Measurements from ENCODE around the gene ZNF627. TPM values are rescaled to one million over a fixed set of nuclear protein-coding genes. Genes with fewer than 3 reads are reported as not detected.

Gene ZNF627
- polyA plus RNA-seq, 1 donor from 2014 or later = 91.6 TPM

DNA sequence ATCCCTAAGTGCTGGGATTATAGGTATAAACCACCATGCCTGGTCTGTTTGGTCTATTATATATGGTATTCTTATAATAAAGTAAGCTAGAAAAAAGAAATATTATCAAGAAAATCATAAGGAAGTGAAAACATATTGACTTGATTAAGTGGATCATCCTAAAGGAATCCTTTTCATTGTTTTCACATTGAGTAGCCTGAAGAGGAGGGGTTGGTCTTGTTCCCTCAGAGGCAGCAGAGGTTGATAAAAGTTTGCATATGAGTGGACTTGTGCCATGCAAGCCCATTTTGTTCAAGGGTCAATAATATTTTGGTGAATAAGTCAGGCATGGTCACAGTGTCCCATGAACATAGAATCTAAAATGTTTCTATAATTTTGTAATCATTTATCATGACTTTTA, 52.7 kb downstream of the ZNF627 start:
- no peak overlapping the region for H2AFZ ChIP-seq (ENCODE audit: low read depth, low read length)
- H3K27me3 ChIP-seq (ENCODE audit: insufficient read depth, low read depth, low read length) = no peaks in the 10 kb centered on the region
- no peak overlapping the region for H3K9ac ChIP-seq (ENCODE audit: low read length)
- H3K79me2 ChIP-seq (replicated peaks; ENCODE audit: insufficient read depth, low read length) = no peaks in the 10 kb centered on the region
- H3F3A ChIP-seq (ENCODE audit: insufficient read depth, low read length, poor library complexity, severe bottlenecking) = no peaks in the 10 kb centered on the region
- H4K20me1 ChIP-seq (ENCODE audit: insufficient read depth) = no peaks in the 10 kb centered on the region
- H3K36me3 ChIP-seq (ENCODE audit: insufficient read depth, low read length) = peaks cover 11% of the 10 kb centered on the region
- no peak overlapping the region for H3K4me2 ChIP-seq (ENCODE audit: low read length)
- H3K27ac ChIP-seq (ENCODE audit: low read length) = no peak overlapping the region
- TF ChIP-seq RAD21 (conservative IDR thresholded peaks at IDR 0.05) (no peak), SMC3 (conservative IDR thresholded peaks at IDR 0.05; ENCODE audit: poor library complexity) (no peak), POLR2AphosphoS5 (IDR thresholded peaks at IDR 0.05) (no peak), TAF1 (IDR thresholded peaks at IDR 0.05; ENCODE audit: low read depth) (no peak), MXI1 (conservative IDR thresholded peaks at IDR 0.05; ENCODE audit: poor library complexity, severe bottlenecking) (no peak)
- TF ChIP-seq, protein P1, sequence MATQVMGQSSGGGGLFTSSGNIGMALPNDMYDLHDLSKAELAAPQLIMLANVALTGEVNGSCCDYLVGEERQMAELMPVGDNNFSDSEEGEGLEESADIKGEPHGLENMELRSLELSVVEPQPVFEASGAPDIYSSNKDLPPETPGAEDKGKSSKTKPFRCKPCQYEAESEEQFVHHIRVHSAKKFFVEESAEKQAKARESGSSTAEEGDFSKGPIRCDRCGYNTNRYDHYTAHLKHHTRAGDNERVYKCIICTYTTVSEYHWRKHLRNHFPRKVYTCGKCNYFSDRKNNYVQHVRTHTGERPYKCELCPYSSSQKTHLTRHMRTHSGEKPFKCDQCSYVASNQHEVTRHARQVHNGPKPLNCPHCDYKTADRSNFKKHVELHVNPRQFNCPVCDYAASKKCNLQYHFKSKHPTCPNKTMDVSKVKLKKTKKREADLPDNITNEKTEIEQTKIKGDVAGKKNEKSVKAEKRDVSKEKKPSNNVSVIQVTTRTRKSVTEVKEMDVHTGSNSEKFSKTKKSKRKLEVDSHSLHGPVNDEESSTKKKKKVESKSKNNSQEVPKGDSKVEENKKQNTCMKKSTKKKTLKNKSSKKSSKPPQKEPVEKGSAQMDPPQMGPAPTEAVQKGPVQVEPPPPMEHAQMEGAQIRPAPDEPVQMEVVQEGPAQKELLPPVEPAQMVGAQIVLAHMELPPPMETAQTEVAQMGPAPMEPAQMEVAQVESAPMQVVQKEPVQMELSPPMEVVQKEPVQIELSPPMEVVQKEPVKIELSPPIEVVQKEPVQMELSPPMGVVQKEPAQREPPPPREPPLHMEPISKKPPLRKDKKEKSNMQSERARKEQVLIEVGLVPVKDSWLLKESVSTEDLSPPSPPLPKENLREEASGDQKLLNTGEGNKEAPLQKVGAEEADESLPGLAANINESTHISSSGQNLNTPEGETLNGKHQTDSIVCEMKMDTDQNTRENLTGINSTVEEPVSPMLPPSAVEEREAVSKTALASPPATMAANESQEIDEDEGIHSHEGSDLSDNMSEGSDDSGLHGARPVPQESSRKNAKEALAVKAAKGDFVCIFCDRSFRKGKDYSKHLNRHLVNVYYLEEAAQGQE (IDR thresholded peaks at IDR 0.05; ENCODE audit: borderline replicate concordance) = no peak
- H3K9me2 ChIP-seq (ENCODE audit: insufficient read depth, low read length) = no peaks in the 10 kb centered on the region
- H3K4me3 ChIP-seq (ENCODE audit: low read length) = no peak overlapping the region
- peaks cover 2% of the 10 kb centered on the region for H3K9me3 ChIP-seq (ENCODE audit: low read length)

DNA sequence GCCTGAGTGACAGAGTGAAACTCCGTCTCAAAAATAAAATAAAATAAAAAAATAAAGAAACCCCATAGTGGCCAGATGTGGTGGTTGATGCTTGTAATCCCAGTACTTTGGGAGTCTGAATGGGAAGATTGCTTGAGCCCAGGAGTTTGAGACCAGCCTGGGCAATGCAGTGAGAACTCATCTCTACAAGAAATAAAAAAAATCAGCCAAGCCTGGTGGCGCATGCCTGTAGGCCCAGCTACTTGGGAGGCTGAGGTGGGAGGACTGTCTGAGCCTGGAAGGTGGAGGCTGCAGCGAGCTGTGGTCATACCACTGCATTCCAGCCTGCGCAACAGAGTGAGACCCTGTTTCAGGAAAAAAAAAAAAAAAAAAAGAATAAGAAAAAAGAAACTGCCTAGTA, 53.8 kb downstream of the ZNF627 start:
- H3K4me3 ChIP-seq (ENCODE audit: low read length) = no peak overlapping the region
- peaks cover 11% of the 10 kb centered on the region for H3K36me3 ChIP-seq (ENCODE audit: insufficient read depth, low read length)
- no peak overlapping the region for H3K4me2 ChIP-seq (ENCODE audit: low read length)
- no peak overlapping the region for H3K9ac ChIP-seq (ENCODE audit: low read length)
- peaks cover 2% of the 10 kb centered on the region for H3K9me3 ChIP-seq (ENCODE audit: low read length)
- no peak overlapping the region for H2AFZ ChIP-seq (ENCODE audit: low read depth, low read length)
- no peak for TF ChIP-seq TAF1 (IDR thresholded peaks at IDR 0.05; ENCODE audit: low read depth)
- TF ChIP-seq EZH2 (IDR thresholded peaks at IDR 0.05; ENCODE audit: borderline replicate concordance, insufficient read depth, low read length, poor library complexity, severe bottlenecking) = no peak
- TF ChIP-seq RAD21 (conservative IDR thresholded peaks at IDR 0.05) = no peak
- TF ChIP-seq SMC3 (conservative IDR thresholded peaks at IDR 0.05; ENCODE audit: poor library complexity) = no peak
- no peak for TF ChIP-seq POLR2AphosphoS5 (IDR thresholded peaks at IDR 0.05)
- no peak for TF ChIP-seq MXI1 (conservative IDR thresholded peaks at IDR 0.05; ENCODE audit: poor library complexity, severe bottlenecking)
- TF ChIP-seq, protein P1 (IDR thresholded peaks at IDR 0.05; ENCODE audit: borderline replicate concordance) = no peak
- TF ChIP-seq, protein P2, sequence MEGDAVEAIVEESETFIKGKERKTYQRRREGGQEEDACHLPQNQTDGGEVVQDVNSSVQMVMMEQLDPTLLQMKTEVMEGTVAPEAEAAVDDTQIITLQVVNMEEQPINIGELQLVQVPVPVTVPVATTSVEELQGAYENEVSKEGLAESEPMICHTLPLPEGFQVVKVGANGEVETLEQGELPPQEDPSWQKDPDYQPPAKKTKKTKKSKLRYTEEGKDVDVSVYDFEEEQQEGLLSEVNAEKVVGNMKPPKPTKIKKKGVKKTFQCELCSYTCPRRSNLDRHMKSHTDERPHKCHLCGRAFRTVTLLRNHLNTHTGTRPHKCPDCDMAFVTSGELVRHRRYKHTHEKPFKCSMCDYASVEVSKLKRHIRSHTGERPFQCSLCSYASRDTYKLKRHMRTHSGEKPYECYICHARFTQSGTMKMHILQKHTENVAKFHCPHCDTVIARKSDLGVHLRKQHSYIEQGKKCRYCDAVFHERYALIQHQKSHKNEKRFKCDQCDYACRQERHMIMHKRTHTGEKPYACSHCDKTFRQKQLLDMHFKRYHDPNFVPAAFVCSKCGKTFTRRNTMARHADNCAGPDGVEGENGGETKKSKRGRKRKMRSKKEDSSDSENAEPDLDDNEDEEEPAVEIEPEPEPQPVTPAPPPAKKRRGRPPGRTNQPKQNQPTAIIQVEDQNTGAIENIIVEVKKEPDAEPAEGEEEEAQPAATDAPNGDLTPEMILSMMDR (IDR thresholded peaks at IDR 0.05; ENCODE audit: poor library complexity, severe bottlenecking) = no peak
- TF ChIP-seq EP300 (conservative IDR thresholded peaks at IDR 0.05; ENCODE audit: poor library complexity, severe bottlenecking) = no peak
- no peaks in the 10 kb centered on the region for H3K27me3 ChIP-seq (ENCODE audit: insufficient read depth, low read depth, low read length)
- H3K27ac ChIP-seq (ENCODE audit: low read length) = no peak overlapping the region
- no peaks in the 10 kb centered on the region for H3K79me2 ChIP-seq (replicated peaks; ENCODE audit: insufficient read depth, low read length)
- H3K9me2 ChIP-seq (ENCODE audit: insufficient read depth, low read length) = no peaks in the 10 kb centered on the region
- H3F3A ChIP-seq (ENCODE audit: insufficient read depth, low read length, poor library complexity, severe bottlenecking) = no peaks in the 10 kb centered on the region
- H4K20me1 ChIP-seq (ENCODE audit: insufficient read depth) = no peaks in the 10 kb centered on the region
